ENCODE data around the gene BCL2.

Gene BCL2

DNA sequence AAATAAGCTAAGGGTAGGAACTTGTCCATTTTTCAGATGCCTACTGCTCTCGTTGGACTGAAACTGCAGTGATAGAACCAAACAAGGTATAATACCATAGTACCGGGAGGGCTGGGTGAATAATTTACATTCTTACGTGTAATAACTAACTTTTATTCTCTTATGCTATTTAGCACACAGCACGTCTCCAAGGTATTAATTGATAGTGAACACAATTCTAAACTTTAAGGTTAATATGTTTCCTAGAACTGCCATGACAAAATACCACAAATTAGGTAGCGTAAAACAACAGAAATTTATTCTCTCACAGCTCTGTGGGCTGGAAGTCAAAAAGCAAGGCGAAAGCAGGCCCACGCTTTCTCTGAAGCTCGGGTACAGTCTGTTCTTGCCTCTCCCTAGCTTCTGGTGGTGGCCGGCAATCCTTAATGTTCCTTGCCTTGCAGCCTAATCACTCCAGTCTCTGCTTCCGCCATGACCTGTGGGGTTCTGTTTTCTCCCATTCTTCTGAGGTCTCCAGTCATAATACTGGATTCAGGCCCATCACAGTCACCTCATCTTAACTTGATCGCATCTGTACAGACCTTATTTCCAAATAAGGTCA, 5.6 kb upstream of the BCL2 start:
- no peak for DNase-seq

DNA sequence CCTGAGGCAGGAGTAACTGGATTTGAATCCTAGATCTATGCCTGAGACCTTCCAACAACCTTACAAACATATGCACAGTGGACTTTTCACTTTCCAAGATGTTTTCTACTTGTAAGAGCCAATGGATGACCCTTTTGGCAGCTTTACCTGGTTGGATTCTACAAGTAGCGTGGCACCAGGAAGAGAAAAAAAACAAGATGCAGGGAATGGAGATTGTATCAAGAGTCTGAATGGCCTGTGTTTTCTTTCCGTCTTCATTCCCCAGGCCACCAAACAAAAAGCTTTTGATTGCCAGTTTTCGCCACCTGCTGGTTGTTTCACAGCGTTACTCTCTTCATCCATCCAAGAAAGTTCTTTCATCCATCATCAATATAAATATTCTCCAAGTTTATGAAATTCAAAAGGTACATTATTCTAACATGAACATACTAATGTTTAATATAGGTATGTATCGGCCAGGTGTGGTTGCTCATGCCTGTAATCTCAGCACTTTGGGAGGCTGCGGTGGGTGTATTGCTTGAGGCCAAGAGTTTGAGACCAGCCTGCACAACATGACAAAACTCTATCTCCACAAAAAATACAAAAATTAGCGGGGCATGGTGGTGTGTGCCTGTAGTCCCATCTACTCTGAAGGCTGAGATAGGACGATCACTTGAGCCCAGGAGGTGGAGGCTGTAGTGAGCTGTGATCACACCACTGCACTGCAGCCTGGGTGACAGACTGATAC, 3.5 kb upstream of the BCL2 start:
- peak; percentile 83 for DNase-seq

DNA sequence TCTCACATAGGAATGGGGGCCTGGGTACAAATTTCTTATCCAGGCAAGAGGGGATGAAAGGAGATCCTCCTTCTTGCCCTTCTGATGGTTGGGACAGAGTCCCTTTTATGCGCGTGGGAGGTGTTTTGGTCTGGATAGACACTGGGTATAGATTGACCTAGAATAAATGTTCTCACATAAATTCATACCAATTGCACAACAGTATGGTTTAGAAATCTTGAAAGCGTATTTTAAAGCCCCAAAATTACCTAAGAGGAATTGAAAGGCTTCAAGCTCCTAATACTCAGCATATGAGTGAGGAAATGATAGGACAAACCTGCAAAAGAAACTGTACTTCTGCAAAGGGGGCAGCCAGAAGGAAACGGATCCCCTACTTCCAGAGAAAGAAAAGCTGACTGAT, 2.6 kb upstream of the BCL2 start:
- DNase-seq: peak; percentile 35

DNA sequence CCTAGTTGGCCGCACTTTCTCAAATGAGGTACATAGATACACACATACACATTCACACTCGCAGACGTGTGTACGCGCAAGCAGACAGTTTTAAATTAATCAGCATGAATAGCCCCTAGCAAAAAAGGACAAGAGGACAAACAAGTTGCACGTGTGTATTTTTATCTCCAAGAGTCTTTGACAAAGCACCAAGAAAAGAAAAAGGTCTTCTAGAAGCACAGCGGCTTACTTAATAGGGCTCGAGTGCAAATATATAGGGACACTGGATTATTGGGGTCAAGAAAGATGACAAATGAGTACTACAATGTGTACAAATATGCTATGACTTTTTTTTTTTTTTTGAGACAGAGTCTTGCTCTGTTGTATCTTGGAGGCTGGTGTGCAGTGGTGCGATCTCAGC, 1.7 kb upstream of the BCL2 start:
- no peak for DNase-seq

DNA sequence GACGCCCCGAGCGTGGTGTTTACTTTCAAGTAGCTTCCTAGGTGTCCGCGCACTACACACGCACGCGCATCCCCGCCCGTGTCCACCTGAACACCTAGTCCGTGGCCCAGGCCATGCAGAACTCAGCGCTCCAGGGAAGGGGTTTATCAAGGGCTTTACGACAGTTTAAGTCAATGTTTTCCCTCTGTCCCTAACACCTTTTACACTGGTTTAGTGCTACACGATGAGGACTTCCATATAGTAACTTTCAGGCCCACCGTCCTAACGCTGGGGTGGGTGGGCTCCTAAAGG, 1.4 kb upstream of the BCL2 start:
- no peak for DNase-seq

DNA sequence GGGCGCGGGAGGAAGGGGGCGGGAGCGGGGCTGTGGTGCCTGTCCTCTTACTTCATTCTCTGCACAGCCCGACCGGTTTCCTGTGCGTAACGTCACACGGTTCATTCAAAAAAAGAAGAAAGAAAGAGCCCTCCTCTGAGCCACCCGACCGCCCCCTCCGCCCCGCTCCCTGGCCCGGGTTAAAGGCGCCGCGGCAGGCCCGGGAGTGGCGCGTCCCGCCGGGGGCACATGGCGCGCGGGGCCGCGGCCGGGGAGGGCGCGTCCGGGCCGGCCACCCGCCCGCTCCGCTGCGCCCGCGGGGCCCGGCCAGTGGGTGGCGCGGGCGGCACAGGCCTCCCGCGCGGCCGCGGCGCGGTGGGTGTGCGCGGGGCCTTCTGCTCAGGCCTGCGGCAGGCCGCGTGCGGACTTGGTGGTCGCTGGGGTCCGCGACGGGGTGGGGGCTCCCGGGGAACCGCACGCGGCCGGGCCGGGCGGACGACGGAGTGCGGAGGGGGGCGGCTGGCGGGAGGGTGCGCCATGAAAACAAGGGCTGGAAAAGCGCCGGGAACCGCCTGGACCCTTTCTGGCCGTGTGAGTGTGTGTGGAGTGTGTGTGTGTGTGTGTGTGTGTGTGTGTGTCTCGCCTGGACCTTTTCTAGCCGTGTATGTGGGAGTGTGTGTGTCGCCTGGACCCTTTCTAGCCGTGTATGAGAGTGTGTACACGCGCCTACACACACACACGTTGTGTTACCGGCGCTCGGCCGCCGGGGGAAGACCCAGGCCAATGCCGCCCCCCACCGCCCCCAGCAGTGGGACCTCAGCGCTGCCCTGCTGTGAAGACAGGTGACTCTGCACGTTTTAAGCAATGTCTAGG, 780 bp upstream of the BCL2 start:
- peak; percentile 84 for DNase-seq

DNA sequence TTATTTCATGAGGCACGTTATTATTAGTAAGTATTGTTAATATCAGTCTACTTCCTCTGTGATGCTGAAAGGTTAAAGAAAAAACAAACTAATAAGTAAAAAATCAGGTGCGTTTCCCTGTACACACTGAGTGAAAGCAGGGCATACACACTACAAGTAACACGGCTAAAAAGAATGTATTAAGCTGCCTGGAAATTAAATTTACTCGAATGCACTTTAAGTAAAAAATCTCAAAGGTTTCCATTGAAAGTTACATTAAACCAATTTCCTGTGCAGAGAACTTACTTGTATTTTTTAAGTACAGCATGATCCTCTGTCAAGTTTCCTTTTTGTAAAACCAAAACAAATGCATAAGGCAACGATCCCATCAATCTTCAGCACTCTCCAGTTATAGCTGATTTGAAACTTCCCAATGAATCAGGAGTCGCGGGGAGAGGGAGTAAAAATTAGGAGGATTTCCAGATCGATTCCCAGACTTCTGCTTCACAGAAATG, 633 bp downstream of the BCL2 start:
- DNase-seq: no peak

DNA sequence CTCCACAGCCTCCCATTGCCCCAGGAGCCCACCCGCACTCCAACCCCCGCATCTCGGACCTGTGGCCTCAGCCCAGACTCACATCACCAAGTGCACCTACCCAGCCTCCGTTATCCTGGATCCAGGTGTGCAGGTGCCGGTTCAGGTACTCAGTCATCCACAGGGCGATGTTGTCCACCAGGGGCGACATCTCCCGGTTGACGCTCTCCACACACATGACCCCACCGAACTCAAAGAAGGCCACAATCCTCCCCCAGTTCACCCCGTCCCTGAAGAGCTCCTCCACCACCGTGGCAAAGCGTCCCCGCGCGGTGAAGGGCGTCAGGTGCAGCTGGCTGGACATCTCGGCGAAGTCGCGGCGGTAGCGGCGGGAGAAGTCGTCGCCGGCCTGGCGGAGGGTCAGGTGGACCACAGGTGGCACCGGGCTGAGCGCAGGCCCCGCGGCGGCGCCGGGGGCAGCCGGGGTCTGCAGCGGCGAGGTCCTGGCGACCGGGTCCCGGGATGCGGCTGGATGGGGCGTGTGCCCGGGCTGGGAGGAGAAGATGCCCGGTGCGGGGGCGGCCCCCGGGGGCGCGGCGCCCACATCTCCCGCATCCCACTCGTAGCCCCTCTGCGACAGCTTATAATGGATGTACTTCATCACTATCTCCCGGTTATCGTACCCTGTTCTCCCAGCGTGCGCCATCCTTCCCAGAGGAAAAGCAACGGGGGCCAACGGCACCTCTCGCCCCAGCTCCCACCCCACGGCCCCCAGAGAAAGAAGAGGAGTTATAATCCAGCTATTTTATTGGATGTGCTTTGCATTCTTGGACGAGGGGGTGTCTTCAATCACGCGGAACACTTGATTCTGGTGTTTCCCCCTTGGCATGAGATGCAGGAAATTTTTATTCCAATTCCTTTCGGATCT, 1.3 kb downstream of the BCL2 start:
- peak; percentile 77 for DNase-seq

DNA sequence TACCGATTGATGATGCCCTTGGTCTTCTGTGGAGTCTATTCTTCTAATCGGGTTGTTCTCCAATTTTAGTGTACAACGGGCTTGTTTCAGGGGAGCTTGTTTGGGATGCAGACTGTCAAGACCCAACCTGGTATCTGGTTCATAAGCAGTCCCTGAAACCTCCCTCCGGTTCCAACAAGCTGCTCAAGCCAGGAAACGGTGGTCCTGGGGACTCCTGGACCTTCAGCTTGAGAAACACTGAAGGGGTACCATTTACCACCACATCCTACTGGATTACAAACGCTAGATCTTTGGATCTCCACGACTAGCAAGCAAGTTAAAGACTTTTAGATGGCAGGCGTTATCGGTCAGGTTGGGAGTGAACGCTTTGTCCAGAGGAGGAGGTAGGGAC, 2.0 kb downstream of the BCL2 start:
- DNase-seq: no peak

DNA sequence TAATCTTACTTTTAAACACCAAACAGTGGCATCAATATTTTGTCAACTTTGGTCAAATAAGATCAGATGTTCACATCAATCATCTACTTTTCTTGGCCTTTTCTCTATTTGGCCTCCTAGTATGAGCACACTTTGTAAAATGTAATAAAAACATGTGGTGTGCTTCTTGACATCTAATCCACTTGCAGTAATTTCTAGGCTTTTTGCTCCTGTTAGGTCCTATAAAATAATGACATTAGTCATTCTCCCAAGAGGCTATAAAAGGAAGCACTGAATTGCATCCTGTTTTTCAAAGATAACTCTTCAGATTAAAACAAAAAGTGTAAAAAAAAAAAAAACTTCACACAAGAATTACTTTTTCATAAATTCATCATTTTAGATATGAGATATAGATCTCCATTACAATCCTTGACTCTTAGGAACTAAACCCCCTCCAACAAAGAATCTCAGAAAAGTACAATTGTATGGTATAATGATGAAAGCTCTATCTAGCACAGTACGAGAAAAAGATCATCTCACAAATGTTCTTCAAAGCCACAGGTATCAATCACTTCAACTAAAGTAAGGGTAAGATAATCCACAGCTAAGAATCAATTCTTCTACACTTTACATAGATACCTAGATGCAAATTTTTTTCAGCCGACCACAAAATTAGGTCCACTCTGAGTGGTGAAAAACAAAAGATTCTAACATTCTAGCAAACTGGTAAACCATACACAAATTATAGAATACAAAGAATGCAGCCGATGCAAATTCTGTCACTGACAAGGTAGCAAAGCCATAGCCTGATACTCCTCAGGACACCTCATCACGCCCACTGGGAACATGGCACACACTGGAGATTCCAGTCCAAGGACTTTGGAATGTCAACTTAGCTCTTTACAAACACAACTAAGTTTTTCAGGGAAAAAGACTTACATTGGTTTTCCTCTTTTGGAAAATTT, 2.7 kb downstream of the BCL2 start:
- peak; percentile 40 for DNase-seq

DNA sequence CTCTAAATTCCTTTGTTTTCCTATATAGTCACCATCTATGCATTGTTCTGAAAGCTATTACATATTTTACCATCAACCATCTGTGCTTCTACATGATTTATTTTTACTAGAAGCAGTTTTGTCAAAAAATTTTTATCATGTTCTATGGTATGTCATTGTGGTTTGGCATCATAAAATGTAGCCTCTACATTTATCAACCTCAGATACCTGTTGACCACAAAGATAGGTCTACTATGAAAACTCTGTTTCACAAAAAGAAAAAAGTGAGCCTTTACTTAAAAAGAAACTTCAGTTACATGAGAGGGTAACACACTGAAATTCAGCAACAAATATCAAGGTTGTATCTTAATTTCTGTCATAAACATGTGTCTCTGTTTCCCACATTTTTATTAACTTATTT, 3.7 kb downstream of the BCL2 start:
- peak; percentile 20 for DNase-seq

DNA sequence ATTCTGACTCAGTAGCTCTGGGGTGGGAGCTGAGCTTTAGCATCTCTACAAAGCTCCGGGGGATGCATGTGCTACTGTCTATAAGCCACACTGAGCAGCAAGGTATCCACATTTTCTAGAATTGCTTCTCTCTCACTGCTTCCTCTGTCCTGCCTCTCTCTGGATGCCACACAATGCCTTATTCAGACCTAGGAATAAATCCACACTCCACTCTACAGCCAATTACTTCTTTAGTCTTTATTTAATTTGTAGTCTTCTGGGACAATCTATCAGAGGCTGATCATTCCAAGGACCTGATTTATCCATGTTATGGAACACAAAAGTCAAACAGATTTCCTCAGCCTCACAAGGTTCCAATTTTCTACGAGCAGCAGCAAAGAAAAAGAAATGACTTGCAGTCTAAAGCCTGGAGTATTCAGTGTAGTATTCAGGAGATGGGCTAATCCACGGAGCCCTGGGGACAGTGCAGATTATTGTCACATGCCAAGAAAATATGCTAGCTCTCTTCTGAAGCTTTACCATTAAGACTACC, 4.4 kb downstream of the BCL2 start:
- DNase-seq: no peak

DNA sequence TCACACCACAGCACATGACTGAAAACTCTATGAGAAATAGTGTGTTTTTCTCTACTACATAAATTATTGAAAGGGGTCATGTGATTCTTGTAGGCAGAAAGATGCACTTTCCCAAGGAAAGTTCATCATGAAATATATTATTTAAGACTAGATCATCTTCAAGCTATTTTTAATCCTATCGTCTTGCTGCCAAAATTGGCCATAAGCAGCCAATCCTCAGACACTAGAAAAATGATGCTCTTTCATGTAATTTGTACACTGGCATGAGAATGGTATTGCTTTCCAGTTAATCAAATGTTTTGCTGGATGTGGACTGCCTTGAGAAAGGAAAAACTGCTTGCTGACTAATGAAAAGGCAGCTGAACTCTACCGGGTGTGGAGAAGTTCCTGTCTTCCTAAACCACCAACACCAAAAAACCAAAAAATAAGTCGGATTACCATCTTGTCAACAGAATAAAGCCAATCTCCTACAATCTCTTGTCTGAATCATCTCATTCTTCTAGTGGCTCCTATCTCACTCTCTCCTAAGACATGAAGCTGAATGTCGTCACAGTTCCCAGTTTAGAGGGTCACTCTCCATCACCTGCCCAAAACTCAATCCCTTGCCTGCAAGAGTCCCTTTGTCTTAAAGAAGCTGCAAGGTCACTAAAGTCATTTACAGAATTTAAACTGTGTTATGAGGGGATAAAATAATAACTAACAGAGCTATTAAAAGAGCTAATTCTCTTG, 5.3 kb downstream of the BCL2 start:
- no peak for DNase-seq

DNA sequence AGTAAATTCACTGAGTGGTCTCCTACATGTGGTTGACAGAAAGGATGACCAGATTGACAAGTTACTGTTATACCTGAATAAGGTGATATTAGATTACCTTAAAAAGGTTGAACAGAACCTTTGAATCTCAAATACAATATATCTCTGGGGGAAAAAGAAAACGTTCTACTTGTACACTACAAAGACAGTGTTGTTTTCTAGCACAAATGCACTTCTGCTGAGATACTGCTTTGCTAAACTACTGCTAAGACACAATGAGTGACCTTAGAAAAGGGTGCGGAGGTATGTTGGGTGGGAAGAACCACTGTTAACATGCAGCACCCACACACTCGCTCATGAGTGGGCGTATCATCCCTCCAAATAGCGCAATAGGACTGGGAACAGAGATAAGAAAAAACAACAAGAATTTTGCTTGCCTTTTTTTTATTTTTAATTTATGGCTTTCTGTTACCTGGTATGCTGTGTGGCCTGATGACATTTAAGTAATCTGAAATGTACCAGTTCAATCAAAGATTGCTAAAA, 6.1 kb downstream of the BCL2 start:
- peak; percentile 20 for DNase-seq

DNA sequence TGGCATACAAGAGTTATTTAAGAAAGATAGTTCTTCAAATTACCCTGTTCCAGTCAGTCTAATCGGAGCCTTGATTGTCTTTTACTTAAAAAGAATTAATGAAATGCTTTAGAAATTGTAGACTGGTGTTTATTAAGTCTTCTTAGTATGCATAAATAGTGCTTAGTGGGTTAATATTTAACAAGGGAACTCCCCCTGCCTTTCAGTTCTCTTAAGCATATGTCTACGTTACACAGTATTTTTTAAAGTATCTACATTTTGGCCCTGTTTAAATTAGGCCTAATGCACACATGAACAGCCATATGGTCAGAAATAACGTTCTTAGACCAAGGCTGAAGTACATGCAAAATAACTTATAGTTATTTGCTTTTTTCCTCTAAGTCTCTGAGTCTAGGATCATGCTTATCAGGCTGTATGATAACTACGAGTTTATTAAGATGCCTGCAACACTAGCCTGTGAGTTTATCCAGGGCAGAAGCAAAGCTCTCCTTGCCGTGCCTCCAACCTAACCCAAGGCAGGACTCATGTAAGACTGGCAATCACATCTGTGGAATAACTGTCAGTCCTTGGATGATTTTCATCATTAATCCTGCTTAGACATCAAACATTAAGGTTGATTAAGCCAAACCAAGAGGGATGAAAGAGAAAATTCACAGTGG, 6.7 kb downstream of the BCL2 start:
- DNase-seq: no peak

DNA sequence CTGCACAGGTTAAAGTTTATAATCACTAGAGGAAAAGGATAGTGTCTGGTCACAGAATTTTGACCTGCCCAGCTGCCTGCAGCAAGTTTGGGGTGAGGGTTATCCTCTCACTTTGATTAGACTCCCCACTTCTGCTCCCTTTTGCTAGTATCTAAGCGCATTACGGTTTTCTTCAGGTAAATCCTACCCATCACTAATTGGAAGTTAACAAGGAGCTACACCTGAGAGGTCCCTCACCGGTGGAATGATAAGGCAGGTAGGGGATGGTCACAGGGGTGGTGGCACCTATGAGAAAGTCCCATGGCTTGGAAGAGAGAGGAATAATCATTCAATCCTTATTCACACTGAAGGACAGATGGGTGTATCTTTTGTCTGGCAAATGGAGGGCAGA, 7.6 kb downstream of the BCL2 start:
- DNase-seq: no peak

DNA sequence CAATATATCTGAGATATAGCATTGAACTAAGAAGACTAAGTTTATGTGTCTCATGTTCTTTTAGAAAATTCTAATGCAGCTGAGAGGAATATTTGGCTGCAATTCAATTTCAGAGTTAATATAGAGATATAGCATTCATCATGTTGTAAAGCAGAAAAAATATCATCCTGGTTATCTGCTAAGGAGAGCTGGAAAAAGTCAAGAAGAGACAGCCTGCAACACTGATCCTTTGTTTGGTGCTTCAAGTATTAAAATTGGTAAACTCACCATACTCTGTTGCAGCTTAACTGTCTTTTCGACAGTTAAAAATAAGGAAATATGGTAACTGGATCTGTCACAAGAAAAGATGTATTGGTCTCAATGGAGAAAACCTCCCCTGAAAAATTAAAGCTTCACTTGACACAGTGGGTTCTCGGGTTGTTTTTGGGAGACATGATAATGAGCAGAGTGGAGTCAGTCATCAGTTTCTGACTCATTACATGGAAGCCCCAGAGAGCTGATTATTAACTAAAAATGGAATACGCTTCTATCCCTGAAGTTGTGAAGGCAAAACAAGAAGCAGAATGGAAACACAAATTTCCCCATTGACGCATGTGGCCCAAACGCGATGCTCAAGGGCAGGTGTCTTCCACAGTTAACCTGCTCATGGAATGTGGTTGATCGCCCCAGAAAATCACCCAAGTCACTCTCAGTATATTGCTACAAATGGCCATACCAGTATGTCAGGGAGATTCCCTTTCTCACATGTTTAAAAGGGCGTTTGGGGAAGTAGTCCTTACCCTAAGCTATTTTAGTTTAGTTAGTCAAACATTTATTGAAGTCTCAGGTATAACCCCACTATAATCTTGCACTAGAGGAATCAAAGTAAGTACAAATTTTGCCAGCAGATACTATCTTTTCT, 8.2 kb downstream of the BCL2 start:
- no peak for DNase-seq

DNA sequence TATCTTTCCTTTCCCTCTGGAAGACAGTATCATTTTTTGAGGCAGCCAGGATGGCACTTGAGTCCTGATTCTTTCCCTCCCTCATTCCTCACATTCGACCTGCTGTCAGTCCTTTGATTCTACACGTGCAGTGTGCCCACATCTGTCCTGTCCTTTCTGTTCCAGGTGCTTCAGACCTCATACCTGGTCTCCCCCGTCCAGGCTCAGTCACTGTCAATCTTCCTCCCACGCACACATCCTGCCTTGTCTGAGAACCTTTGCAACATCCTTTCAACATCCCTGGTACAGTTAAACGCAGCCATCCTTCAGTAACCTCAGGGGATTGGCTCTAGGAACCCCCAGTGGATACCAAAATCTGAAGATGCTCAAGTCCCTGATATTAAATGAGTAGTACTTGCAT, 10.1 kb downstream of the BCL2 start:
- DNase-seq: no peak

Data from OCI-M1 (cell line).